Measurements from ENCODE around the gene DPH1.

DNA sequence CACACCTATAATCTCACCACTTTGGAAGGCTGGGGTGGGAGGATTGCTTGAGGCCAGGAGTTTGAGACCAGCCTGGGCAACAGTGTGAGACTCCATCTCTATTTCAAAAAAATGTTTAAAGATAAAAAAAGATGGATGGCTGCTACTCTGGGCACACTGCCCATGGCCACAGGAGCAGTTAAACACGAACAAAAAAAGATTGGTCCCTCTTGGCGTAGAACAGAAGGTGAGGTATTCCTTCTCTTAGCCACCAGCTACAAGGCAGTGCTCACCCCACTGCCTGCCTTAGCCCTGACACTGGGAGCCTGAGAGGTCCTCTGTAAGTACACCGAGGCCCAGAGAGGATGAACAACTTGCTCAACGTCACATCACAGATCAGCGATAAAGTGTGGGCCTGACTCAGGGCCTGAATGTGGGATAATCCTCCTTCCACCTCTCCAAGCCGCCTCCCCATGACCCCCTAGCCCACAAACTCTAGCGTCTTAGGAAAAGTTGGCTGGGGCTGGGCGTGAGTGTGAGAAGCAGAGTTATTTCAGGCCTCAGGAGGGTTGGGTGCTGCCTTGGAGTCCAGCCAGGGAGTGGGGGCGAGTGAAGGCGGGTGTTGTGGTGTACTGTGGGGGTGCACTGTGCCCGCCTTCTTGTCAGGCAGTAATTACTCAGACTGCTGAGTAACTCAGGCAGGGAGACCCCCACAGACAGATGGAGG is 2.3 kb upstream of the DPH1 start:
- no peak for TF ChIP-seq CTCF (IDR thresholded peaks at IDR 0.05)
- no peak for TF ChIP-seq RAD21 (IDR thresholded peaks at IDR 0.05; ENCODE audit: low read length)
- no peak for TF ChIP-seq TAF1 (IDR thresholded peaks at IDR 0.05; ENCODE audit: borderline replicate concordance, low read depth, low read length)
- TF ChIP-seq POLR2AphosphoS5 (IDR thresholded peaks at IDR 0.05; ENCODE audit: low read depth, low read length): no peak
- no peak for TF ChIP-seq MXI1 (IDR thresholded peaks at IDR 0.05; ENCODE audit: low read depth, low read length)
- no peak for TF ChIP-seq REST (IDR thresholded peaks at IDR 0.05; ENCODE audit: low read depth, low read length)

All from SK-N-SH (cell line).